HCT116 (cell line): ENCODE results near the gene CALML4. TPM values are rescaled to one million over a fixed set of nuclear protein-coding genes. Genes with fewer than 3 reads are reported as not detected.

Experiments
- ATAC-seq: fragments of 200-7000 bp; cut with Tn5 transposase; 2 replicates; pipeline ENCODE4 v1.9.1; 2020; ENCODE audit warnings: mild to moderate bottlenecking, moderate library complexity
- BruUV-seq: library from RNA; stranded (reverse); fragments of 400-500 nt; replicated peaks from 2 replicates; lab custom pipeline; 2021; lab: Mats Ljungman, UMichigan
- CTCF ChIA-PET: fragments of 300-600 bp; sonication (Branson Sonifier 250); formaldehyde crosslinking; loops from one replicate; lab custom pipeline; 2021; ENCODE audit warnings: antibody characterized with exemption; lab: Charles Lee
- POLR2A ChIA-PET: fragments of 300-600, 350-600 bp; sonication (Branson Sonifier 250); formaldehyde crosslinking; loops from one replicate; lab custom pipeline; 2021; ENCODE audit warnings: antibody characterized with exemption; lab: Charles Lee
- RAD21 ChIA-PET, 2 experiments: fragments of 300-600 bp; sonication (Branson Sonifier 250); formaldehyde crosslinking; loops; one replicate each; lab custom pipeline; 2023; ENCODE audit warnings: low total read pairs in 2 of 2; ENCODE audit not compliant: uncharacterized antibody in 2 of 2, unreplicated experiment in 2 of 2, low non-redundant PET in 1 of 2; lab: Charles Lee
- DNase-seq: peaks from one replicate; pipeline ENCODE4 v3.0.0-alpha.2; 2010; ENCODE audit warnings: low read depth, low spot score
- H2AFZ ChIP-seq: fragments of 200-600 bp; shearing (Covaris generic), sonication (generic); 2 replicates; pipeline ENCODE4 v1.6.1; 2017; ENCODE audit warnings: low read depth, mixed run types, mixed read lengths, antibody characterized with exemption, low read length; ENCODE audit not compliant: poor library complexity, severe bottlenecking
- H3K27ac ChIP-seq: 2 replicates; pipeline ENCODE4 v1.5.1; 2012; ENCODE audit warnings: low read depth, low read length
- H3K27me3 ChIP-seq: fragments of 200-600 bp; sonication (generic); 2 replicates; pipeline ENCODE4 v1.6.1; 2016; ENCODE audit warnings: mixed run types, low read length, mixed read lengths; ENCODE audit not compliant: insufficient read depth
- H3K36me3 ChIP-seq, 2 experiments: fragments of 200-500 bp in 1 of 2; fragments of 200-600 bp in 1 of 2; sonication (Bioruptor generic) in 1 of 2; sonication (generic) in 1 of 2; 2 replicates each; pipeline versions ENCODE4 v1.5.1 to v1.6.1; 2014 to 2016; ENCODE audit warnings: low read length in 2 of 2, inconsistent platforms in 1 of 2, mixed read lengths in 1 of 2, mixed run types in 1 of 2; ENCODE audit not compliant: insufficient read depth in 2 of 2, control insufficient read depth in 1 of 2
- H3K4me1 ChIP-seq, 2 experiments: fragments of 200-600 bp in 1 of 2; sonication (generic) in 1 of 2; 2 replicates each; pipeline versions ENCODE4 v1.5.1 to v1.6.1; 2012 to 2017; ENCODE audit warnings: low read length in 2 of 2, inconsistent platforms in 1 of 2, mild to moderate bottlenecking in 1 of 2, mixed read lengths in 1 of 2, mixed run types in 1 of 2, moderate library complexity in 1 of 2; ENCODE audit not compliant: insufficient read depth in 2 of 2, control insufficient read depth in 1 of 2
- H3K4me2 ChIP-seq: fragments of 200-600 bp; sonication (generic); 2 replicates; pipeline ENCODE4 v1.6.1; 2017; ENCODE audit warnings: mixed run types, low read length, mixed read lengths
- H3K4me3 ChIP-seq, 2 experiments: fragments of 200-600 bp in 1 of 2; sonication (generic) in 1 of 2; replicated peaks in 1 of 2; 2 replicates each; pipeline ENCODE4 v1.5.1; 2011 to 2016; ENCODE audit warnings: low read length in 2 of 2, control low read depth in 1 of 2, low read depth in 1 of 2, mild to moderate bottlenecking in 1 of 2, mixed read lengths in 1 of 2, mixed run types in 1 of 2
- H3K79me2 ChIP-seq: fragments of 200-600 bp; sonication (generic); 2 replicates; pipeline ENCODE4 v1.6.1; 2017; ENCODE audit warnings: mild to moderate bottlenecking, mixed run types, low read length, moderate library complexity, mixed read lengths; ENCODE audit not compliant: insufficient read depth
- H3K9ac ChIP-seq: fragments of 200-600 bp; sonication (generic); 2 replicates; pipeline ENCODE4 v1.6.1; 2016; ENCODE audit warnings: low read length, mixed read lengths
- H3K9me2 ChIP-seq: fragments of 200-600 bp; sonication (generic), shearing (Covaris generic); 2 replicates; pipeline ENCODE4 v1.6.1; 2017; ENCODE audit warnings: mixed run types, mild to moderate bottlenecking, moderate library complexity; ENCODE audit not compliant: insufficient read depth
- H3K9me3 ChIP-seq, 2 experiments: fragments of 200-500 bp in 1 of 2; fragments of 200-600 bp in 1 of 2; sonication (Bioruptor generic) in 1 of 2; sonication (generic) in 1 of 2; 2 replicates each; pipeline ENCODE4 v1.6.1; 2014 to 2017; ENCODE audit warnings: low read length in 2 of 2, mixed read lengths in 2 of 2, inconsistent platforms in 1 of 2, low read depth in 1 of 2, mild to moderate bottlenecking in 1 of 2, mixed run types in 1 of 2, moderate library complexity in 1 of 2; ENCODE audit not compliant: control insufficient read depth in 1 of 2, insufficient read depth in 1 of 2
- H4K20me1 ChIP-seq: fragments of 200-600 bp; sonication (generic), shearing (Covaris generic); 2 replicates; pipeline ENCODE4 v1.6.1; 2017; ENCODE audit warnings: mixed run types, mild to moderate bottlenecking, moderate library complexity; ENCODE audit not compliant: insufficient read depth
- CEBPB ChIP-seq: IDR thresholded peaks from 2 replicates; pipeline ENCODE4 v1.6.1; 2012; ENCODE audit warnings: low read depth
- EZH2 ChIP-seq: fragments of 200-600 bp; sonication (generic); IDR thresholded peaks from 2 replicates; pipeline ENCODE4 v1.6.1; 2017; ENCODE audit warnings: antibody characterized with exemption, mixed run types
- JUND ChIP-seq: IDR thresholded peaks from 2 replicates; pipeline ENCODE4 v1.6.1; 2012
- POLR2A ChIP-seq: IDR thresholded peaks from 2 replicates; pipeline ENCODE4 v1.7.0; 2011; ENCODE audit warnings: borderline replicate concordance; ENCODE audit not compliant: insufficient read depth, insufficient read length; ENCODE audit errors: extremely low read depth
- POLR2AphosphoS5 ChIP-seq: IDR thresholded peaks from 2 replicates; pipeline ENCODE4 v1.6.1; 2011; ENCODE audit warnings: mild to moderate bottlenecking, low read depth, low read length, moderate library complexity
- RAD21 ChIP-seq: IDR thresholded peaks from 2 replicates; pipeline ENCODE4 v1.6.1; 2012; ENCODE audit warnings: low read depth, mild to moderate bottlenecking
- SIN3A ChIP-seq: IDR thresholded peaks from 2 replicates; pipeline ENCODE4 v1.6.1; 2012; ENCODE audit warnings: low read depth
- TCF7L2 ChIP-seq: IDR thresholded peaks from 2 replicates; pipeline ENCODE4 v1.7.0; 2011; ENCODE audit warnings: borderline replicate concordance, inconsistent platforms; ENCODE audit not compliant: insufficient read depth, insufficient read length; ENCODE audit errors: extremely low read depth
- YY1 ChIP-seq: IDR thresholded peaks from 2 replicates; pipeline ENCODE4 v1.6.1; 2011; ENCODE audit warnings: low read length, low read depth, moderate library complexity, mild to moderate bottlenecking; ENCODE audit not compliant: insufficient replicate concordance; ENCODE audit errors: extremely low read depth
- ZFX ChIP-seq: fragments of 450-650 bp; IDR thresholded peaks from 2 replicates; pipeline ENCODE4 v1.6.1; 2017
- intact Hi-C: fragments of 100-400 bp; cut with micrococcal nuclease; formaldehyde crosslinking; loops from 2 replicates; pipeline ENCODE4 v1.10.0; 2022
- total RNA-seq: library from RNA; stranded (reverse); gene quantifications from one replicate; pipeline ENCODE4 v1.2.1, GENCODE V29; 2021; ENCODE audit not compliant: unreplicated experiment
- TF ChIP-seq, protein P1 (sequence below): IDR thresholded peaks from 2 replicates; pipeline ENCODE4 v1.6.1; 2011; ENCODE audit warnings: mild to moderate bottlenecking, low read length, moderate library complexity; ENCODE audit not compliant: insufficient replicate concordance; ENCODE audit errors: extremely low read depth
- TF ChIP-seq, protein P2 (sequence below), 3 experiments: fragments of 200-600 bp in 1 of 3; sonication (generic) in 1 of 3; IDR thresholded peaks in 2 of 3; conservative IDR thresholded peaks in 1 of 3; 2 replicates each; pipeline ENCODE4 v1.5.1; 2012 to 2017; ENCODE audit warnings: low read depth in 2 of 3, low read length in 2 of 3, antibody characterized with exemption in 1 of 3, borderline replicate concordance in 1 of 3, control low read depth in 1 of 3, mild to moderate bottlenecking in 1 of 3, mixed read lengths in 1 of 3, mixed run types in 1 of 3, moderate library complexity in 1 of 3; ENCODE audit not compliant: insufficient read depth in 1 of 3
- TF ChIP-seq, protein P3 (sequence below): IDR thresholded peaks from 2 replicates; pipeline ENCODE4 v1.6.1; 2012

Gene CALML4
- total RNA-seq, 1 experiment from 2014 or later = 8.5 TPM

DNA sequence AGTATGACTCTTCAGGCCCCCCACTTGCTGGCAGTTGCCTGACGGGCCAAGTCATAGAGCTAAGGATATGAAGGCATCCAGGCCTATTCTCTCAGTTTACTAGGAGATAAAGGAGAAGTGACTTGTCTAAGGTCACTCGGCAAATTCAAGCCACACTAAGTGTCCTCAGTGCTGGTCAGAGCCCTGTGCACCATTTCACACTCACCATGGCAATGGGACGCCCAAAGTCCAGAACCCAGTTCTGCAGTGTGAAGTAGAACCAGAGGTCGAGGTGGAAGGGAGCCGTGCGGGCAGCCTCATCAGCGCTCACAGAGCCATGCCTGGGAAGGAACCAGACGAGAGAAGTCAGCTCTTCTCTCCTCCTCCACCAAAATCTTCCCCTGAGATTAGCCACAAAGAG lies 13.2 kb upstream of the CALML4 start:
- DNase-seq (no peak), ATAC-seq (no peak)
- CTCF ChIA-PET = no interaction called here
- H3K36me3 ChIP-seq = peaks cover 0 to 17% of the 10 kb centered on the region in 2 experiments; a peak in 2 of 4 replicates
- H3K9ac ChIP-seq = no peak overlapping the region
- no TSS peak for BruUV-seq
- H3K27me3 ChIP-seq = no peaks in the 10 kb centered on the region
- H3K9me2 ChIP-seq = no peaks in the 10 kb centered on the region
- peaks cover 10% of the 10 kb centered on the region; the same call in 1 of the 2 replicates for H4K20me1 ChIP-seq
- RAD21 ChIA-PET = no interaction called here
- H2AFZ ChIP-seq = no peak overlapping the region
- H3K4me1 ChIP-seq = no peaks in the 10 kb centered on the region
- H3K4me2 ChIP-seq = no peak overlapping the region
- H3K4me3 ChIP-seq = no peak overlapping the region
- TF ChIP-seq, protein P1, sequence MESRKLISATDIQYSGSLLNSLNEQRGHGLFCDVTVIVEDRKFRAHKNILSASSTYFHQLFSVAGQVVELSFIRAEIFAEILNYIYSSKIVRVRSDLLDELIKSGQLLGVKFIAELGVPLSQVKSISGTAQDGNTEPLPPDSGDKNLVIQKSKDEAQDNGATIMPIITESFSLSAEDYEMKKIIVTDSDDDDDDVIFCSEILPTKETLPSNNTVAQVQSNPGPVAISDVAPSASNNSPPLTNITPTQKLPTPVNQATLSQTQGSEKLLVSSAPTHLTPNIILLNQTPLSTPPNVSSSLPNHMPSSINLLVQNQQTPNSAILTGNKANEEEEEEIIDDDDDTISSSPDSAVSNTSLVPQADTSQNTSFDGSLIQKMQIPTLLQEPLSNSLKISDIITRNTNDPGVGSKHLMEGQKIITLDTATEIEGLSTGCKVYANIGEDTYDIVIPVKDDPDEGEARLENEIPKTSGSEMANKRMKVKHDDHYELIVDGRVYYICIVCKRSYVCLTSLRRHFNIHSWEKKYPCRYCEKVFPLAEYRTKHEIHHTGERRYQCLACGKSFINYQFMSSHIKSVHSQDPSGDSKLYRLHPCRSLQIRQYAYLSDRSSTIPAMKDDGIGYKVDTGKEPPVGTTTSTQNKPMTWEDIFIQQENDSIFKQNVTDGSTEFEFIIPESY = no peak
- TF ChIP-seq POLR2A = no peak
- TF ChIP-seq TCF7L2 = no peak
- TF ChIP-seq JUND = no peak
- no peak for TF ChIP-seq ZFX
- TF ChIP-seq, protein P2, sequence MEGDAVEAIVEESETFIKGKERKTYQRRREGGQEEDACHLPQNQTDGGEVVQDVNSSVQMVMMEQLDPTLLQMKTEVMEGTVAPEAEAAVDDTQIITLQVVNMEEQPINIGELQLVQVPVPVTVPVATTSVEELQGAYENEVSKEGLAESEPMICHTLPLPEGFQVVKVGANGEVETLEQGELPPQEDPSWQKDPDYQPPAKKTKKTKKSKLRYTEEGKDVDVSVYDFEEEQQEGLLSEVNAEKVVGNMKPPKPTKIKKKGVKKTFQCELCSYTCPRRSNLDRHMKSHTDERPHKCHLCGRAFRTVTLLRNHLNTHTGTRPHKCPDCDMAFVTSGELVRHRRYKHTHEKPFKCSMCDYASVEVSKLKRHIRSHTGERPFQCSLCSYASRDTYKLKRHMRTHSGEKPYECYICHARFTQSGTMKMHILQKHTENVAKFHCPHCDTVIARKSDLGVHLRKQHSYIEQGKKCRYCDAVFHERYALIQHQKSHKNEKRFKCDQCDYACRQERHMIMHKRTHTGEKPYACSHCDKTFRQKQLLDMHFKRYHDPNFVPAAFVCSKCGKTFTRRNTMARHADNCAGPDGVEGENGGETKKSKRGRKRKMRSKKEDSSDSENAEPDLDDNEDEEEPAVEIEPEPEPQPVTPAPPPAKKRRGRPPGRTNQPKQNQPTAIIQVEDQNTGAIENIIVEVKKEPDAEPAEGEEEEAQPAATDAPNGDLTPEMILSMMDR (IDR thresholded peaks at IDR 0.05 in 2 of 3, conservative IDR thresholded peaks at IDR 0.05 in 1 of 3; ENCODE audit: borderline replicate concordance in 1 of 3, insufficient read depth in 1 of 3, low read depth in 2 of 3, low read length in 2 of 3) = no peak
- no peak for TF ChIP-seq SIN3A
- no peak for TF ChIP-seq CEBPB
- no peak for TF ChIP-seq EZH2
- TF ChIP-seq, protein P3, sequence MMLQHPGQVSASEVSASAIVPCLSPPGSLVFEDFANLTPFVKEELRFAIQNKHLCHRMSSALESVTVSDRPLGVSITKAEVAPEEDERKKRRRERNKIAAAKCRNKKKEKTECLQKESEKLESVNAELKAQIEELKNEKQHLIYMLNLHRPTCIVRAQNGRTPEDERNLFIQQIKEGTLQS = no peak
- TF ChIP-seq YY1 = no peak
- TF ChIP-seq POLR2AphosphoS5 = no peak
- no peak for TF ChIP-seq RAD21
- POLR2A ChIA-PET = no interaction called here
- peaks cover 78% of the 10 kb centered on the region for H3K79me2 ChIP-seq
- no peaks in the 10 kb centered on the region for H3K9me3 ChIP-seq
- intact Hi-C loops = no loop called here
- no peak overlapping the region for H3K27ac ChIP-seq
